NCI-H226 (cell line): Measurements from ENCODE around the gene LCE4A.
"Not testable (repeated sequence)": the region's sequence is repeated elsewhere in the genome, so short reads cannot be mapped to it uniquely, and the experiment has no call there.

Experiments used
- DNase-seq: peaks from one replicate; pipeline ENCODE4 v3.0.0-alpha.2; 2015

The LCE4A gene

GRCh38 chr1:152707860-152708259 lies at the start of gene LCE4A:
Gene LCE4A (plus strand): TSS chr1:152708160. CDS start chr1:152709076, 916 bp downstream.
- no peak for DNase-seq

GRCh38 chr1:152658649-152659048 lies 49.3 kb upstream of the LCE4A start:
- DNase-seq, result no peak

GRCh38 chr1:152663098-152663497 lies 44.9 kb upstream of the LCE4A start, which contains the start of gene LCE2D:
Gene LCE2D (plus strand): TSS chr1:152663380. CDS start chr1:152664106, 726 bp downstream.
- no peak for DNase-seq

GRCh38 chr1:152666171-152666570 lies 41.8 kb upstream of the LCE4A start:
- DNase-seq, result not testable (repeated sequence)

GRCh38 chr1:152667648-152668047 lies 40.3 kb upstream of the LCE4A start:
- no peak for DNase-seq

GRCh38 chr1:152673016-152673415 lies 34.9 kb upstream of the LCE4A start:
- DNase-seq, result no peak

- not testable (repeated sequence) for DNase-seq
These were observed 33.0 kb upstream of the LCE4A start, which contains the start of gene LCE2C for GRCh38 chr1:152674983-152675382. Gene LCE2C (plus strand): TSS chr1:152675279. CDS start chr1:152676016, 737 bp downstream.

GRCh38 chr1:152679459-152679858 lies 28.5 kb upstream of the LCE4A start:
- no peak for DNase-seq

- no peak for DNase-seq
These were observed 26.3 kb upstream of the LCE4A start for GRCh38 chr1:152681616-152682015.

- DNase-seq, result no peak
These were observed 24.1 kb upstream of the LCE4A start for GRCh38 chr1:152683846-152684245.

- DNase-seq, result not testable (repeated sequence)
These were observed 22.1 kb upstream of the LCE4A start, which contains the start of gene LCE2B for GRCh38 chr1:152685823-152686222. Gene LCE2B (plus strand): TSS chr1:152686123. CDS start chr1:152686844, 721 bp downstream.

GRCh38 chr1:152697701-152698600 lies 10.0 kb upstream of the LCE4A start, which contains the start of gene LCE2A:
Gene LCE2A (plus strand): TSS chr1:152698345. CDS start chr1:152698902, 557 bp downstream.
- DNase-seq, result no peak

GRCh38 chr1:152699746-152700145 lies 8.2 kb upstream of the LCE4A start:
- DNase-seq, result no peak

GRCh38 chr1:152718238-152718637 lies 10.3 kb downstream of the LCE4A start:
- DNase-seq, result no peak

- no peak for DNase-seq
These were observed 17.3 kb downstream of the LCE4A start for GRCh38 chr1:152725261-152725660.

GRCh38 chr1:152728986-152729385 lies 21.0 kb downstream of the LCE4A start:
- no peak for DNase-seq

- no peak for DNase-seq
These were observed 27.7 kb downstream of the LCE4A start for GRCh38 chr1:152735648-152736047.

- no peak for DNase-seq
These were observed 30.0 kb downstream of the LCE4A start for GRCh38 chr1:152737997-152738396.

- DNase-seq, result no peak
These were observed 31.9 kb downstream of the LCE4A start for GRCh38 chr1:152739841-152740240.

GRCh38 chr1:152741656-152742055 lies 33.7 kb downstream of the LCE4A start:
- no peak for DNase-seq

- no peak for DNase-seq
These were observed 35.6 kb downstream of the LCE4A start for GRCh38 chr1:152743371-152744145.

GRCh38 chr1:152745289-152745704 lies 37.3 kb downstream of the LCE4A start:
- DNase-seq, result no peak

- no peak for DNase-seq
These were observed 37.9 kb downstream of the LCE4A start for GRCh38 chr1:152745765-152746444.
